Neural crest cell (in vitro differentiated cells): ENCODE data around the gene RMDN3. TPM values are rescaled to one million over a fixed set of nuclear protein-coding genes. Genes with fewer than 3 reads are reported as not detected.
A peak's percentile ranks its signal among the peaks of the same experiment; 100 is the strongest.

Source experiments
- DNase-seq: peaks from one replicate; pipeline ENCODE4 v3.0.0; 2021; ENCODE audit warnings: low read depth, mixed read lengths, low spot score
- H3K27ac Mint-ChIP-seq: one replicate; pipeline ENCODE4 v1.8.0; 2021; ENCODE audit warnings: mild to moderate bottlenecking, mixed read lengths; ENCODE audit not compliant: unreplicated experiment
- H3K27me3 Mint-ChIP-seq: 2 replicates; pipeline ENCODE4 v1.8.0; 2021; ENCODE audit warnings: low read depth, mild to moderate bottlenecking, mixed read lengths
- H3K36me3 Mint-ChIP-seq: 2 replicates; pipeline ENCODE4 v1.8.0; 2021; ENCODE audit warnings: low read depth, mild to moderate bottlenecking, mixed read lengths
- H3K4me1 Mint-ChIP-seq: 2 replicates; pipeline ENCODE4 v1.8.0; 2021; ENCODE audit warnings: mixed read lengths
- H3K4me3 Mint-ChIP-seq: one replicate; pipeline ENCODE4 v1.8.0; 2021; ENCODE audit warnings: mild to moderate bottlenecking, mixed read lengths
- H3K9me3 Mint-ChIP-seq: 2 replicates; pipeline ENCODE4 v1.8.0; 2021; ENCODE audit warnings: mixed read lengths
- total RNA-seq: library from RNA; stranded (reverse); gene quantifications from 2 replicates; pipeline ENCODE4 v1.2.1, GENCODE V29; 2021
- TF ChIP-seq, protein P1 (sequence below): fragments of 200-600 bp; sonication (generic); conservative IDR thresholded peaks from 2 replicates; pipeline ENCODE4 v1.5.0; 2021; ENCODE audit warnings: antibody characterized with exemption, mild to moderate bottlenecking

Gene RMDN3
- total RNA-seq, 1 donor from 2014 or later, result 32.2 TPM

DNA sequence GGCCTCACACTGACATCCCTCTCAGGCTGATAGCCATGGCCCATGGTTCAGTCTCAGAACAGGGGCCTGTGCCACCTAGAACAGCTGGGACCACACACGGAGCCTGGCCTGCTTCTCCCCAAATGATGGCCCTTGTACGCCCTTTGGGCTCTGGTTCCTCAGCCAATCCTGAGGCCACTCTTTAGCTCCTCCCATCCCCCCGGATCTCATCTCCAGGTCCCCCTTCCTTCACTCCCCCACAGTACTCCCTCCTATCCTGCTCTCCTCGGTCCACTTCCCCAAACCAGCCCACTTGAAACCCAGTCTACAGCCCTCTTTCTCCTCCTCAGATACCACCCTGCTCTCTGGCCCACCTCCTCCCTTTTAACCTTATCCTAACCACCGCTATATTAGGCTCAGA, 34.1 kb upstream of the RMDN3 start:
- H3K9me3 Mint-ChIP-seq, result no peaks in the 10 kb centered on the region
- H3K36me3 Mint-ChIP-seq, result peaks cover 2% of the 10 kb centered on the region
- H3K27me3 Mint-ChIP-seq, result no peaks in the 10 kb centered on the region
- no peak for DNase-seq
- peak overlapping the region; percentile 35 for H3K27ac Mint-ChIP-seq
- H3K4me1 Mint-ChIP-seq, result peaks cover 3% of the 10 kb centered on the region
- H3K4me3 Mint-ChIP-seq, result no peak overlapping the region
- TF ChIP-seq, protein P1, sequence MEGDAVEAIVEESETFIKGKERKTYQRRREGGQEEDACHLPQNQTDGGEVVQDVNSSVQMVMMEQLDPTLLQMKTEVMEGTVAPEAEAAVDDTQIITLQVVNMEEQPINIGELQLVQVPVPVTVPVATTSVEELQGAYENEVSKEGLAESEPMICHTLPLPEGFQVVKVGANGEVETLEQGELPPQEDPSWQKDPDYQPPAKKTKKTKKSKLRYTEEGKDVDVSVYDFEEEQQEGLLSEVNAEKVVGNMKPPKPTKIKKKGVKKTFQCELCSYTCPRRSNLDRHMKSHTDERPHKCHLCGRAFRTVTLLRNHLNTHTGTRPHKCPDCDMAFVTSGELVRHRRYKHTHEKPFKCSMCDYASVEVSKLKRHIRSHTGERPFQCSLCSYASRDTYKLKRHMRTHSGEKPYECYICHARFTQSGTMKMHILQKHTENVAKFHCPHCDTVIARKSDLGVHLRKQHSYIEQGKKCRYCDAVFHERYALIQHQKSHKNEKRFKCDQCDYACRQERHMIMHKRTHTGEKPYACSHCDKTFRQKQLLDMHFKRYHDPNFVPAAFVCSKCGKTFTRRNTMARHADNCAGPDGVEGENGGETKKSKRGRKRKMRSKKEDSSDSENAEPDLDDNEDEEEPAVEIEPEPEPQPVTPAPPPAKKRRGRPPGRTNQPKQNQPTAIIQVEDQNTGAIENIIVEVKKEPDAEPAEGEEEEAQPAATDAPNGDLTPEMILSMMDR, result no peak

DNA sequence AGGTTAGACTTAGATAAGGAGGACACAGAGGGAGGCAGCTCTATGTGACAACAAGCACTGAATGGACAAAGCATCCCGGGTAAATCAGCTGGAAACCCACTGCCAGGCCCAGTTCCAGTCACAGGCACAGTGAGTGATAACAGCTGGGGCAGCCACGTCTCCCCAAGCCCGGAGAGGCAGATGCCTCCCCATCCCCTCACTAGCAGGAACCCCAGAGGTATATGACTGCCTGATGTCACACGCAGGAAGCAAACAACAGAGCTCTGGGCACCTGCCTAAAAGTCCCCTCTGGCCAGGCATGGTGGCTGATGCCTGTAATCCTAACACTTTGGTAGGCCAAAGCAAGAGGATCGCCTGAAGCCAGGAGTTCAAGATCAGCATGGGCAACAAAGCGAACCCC, 32.9 kb upstream of the RMDN3 start:
- no peak for DNase-seq
- no peak overlapping the region for H3K4me3 Mint-ChIP-seq

DNA sequence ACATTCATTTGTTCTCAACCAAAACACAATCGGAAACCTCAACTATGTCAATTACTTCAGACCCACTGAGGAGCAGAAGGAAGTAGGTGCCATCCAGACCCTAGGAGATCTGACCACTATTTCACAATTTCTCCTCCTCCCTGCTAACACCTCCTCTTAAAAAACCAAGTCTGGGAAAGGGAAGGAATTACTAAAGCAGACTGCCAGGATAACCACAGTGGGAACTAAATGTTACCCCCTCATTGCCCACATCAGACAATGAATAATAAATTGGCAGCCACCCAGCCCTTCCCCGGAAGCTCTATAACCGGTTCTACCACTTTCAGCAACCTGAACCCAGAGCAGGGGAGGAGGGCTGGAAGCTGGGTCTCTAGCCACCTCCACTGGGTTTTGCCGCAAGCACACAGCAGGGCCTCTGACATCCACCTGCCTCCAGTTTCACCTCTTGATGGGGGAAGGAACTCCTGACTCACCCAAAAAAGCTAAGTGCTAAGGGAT, 32.3 kb upstream of the RMDN3 start:
- TF ChIP-seq, protein P1, result no peak
- H3K4me1 Mint-ChIP-seq, result peaks cover 3% of the 10 kb centered on the region
- no peaks in the 10 kb centered on the region for H3K27me3 Mint-ChIP-seq
- H3K4me3 Mint-ChIP-seq, result no peak overlapping the region
- H3K36me3 Mint-ChIP-seq, result no peaks in the 10 kb centered on the region
- H3K9me3 Mint-ChIP-seq, result no peaks in the 10 kb centered on the region
- DNase-seq, result no peak
- no peak overlapping the region for H3K27ac Mint-ChIP-seq

More for the DNA sequence above, 32.9 kb upstream of the RMDN3 start:
- no peak overlapping the region for H3K27ac Mint-ChIP-seq
- TF ChIP-seq, protein P1, result no peak
- H3K36me3 Mint-ChIP-seq, result no peaks in the 10 kb centered on the region
- H3K4me1 Mint-ChIP-seq, result peaks cover 3% of the 10 kb centered on the region
- no peaks in the 10 kb centered on the region for H3K27me3 Mint-ChIP-seq
- H3K9me3 Mint-ChIP-seq, result no peaks in the 10 kb centered on the region

DNA sequence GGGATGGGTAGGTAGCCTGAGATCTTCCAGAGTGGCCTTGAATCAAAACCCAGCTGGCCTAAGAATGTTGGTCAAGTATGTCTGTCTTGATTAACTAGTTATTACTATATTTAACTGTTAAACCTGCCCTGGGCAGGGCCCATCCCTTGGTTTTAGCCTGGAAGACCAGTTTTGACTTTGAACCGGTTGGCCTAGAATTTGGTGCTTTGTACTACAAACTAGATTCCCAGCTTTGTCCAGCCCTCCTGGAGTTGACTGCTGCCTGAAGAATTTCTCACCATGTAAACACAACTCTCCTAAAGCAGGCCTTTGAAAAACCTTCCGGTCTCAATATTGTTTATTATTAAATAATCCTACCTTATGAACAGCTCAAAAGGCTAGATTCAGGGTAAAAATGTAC, 30.8 kb upstream of the RMDN3 start:
- no peaks in the 10 kb centered on the region for H3K27me3 Mint-ChIP-seq
- H3K9me3 Mint-ChIP-seq, result no peaks in the 10 kb centered on the region
- H3K4me3 Mint-ChIP-seq, result no peak overlapping the region
- no peak for DNase-seq
- TF ChIP-seq, protein P1, result no peak
- H3K4me1 Mint-ChIP-seq, result peaks cover 3% of the 10 kb centered on the region
- no peaks in the 10 kb centered on the region for H3K36me3 Mint-ChIP-seq
- H3K27ac Mint-ChIP-seq, result peak overlapping the region; percentile 57

DNA sequence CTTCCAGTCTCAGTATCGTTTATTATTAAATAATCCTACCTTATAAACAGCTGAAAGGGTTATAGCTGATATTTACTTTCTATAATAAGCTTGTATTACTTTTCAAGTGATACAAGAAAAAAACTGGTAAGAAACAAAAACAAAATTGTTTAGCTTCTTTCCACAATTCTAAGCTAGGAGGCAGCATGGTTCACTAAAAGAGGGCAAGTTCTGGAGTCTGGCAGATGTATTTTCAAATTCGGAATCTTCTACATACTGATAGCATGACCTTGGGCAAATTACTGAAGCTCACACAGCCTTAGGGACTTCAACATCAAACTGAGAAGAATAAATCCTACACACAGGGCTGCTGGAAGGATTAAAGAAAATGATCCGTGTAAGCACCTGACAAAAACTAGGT, 30.1 kb upstream of the RMDN3 start:
- peaks cover 3% of the 10 kb centered on the region for H3K4me1 Mint-ChIP-seq
- no peak overlapping the region for H3K4me3 Mint-ChIP-seq
- no peaks in the 10 kb centered on the region for H3K27me3 Mint-ChIP-seq
- no peaks in the 10 kb centered on the region for H3K36me3 Mint-ChIP-seq
- no peaks in the 10 kb centered on the region for H3K9me3 Mint-ChIP-seq
- DNase-seq, result no peak
- TF ChIP-seq, protein P1, result no peak
- H3K27ac Mint-ChIP-seq, result no peak overlapping the region
